Coronary artery (tissue), 2 donors: ENCODE measurements around the gene NMT2.

Experiments
- DNase-seq: peaks from one replicate; pipeline ENCODE4 v3.0.0-alpha.2; 2017; ENCODE audit warnings: low spot score
- H3K27ac ChIP-seq, 2 donors: fragments of 200-600 bp; sonication (generic); one replicate each; pipeline ENCODE4 v1.5.1; 2016 to 2019
- H3K4me3 ChIP-seq: fragments of 200-600 bp; sonication (generic); 2 replicates; pipeline ENCODE4 v1.5.1; 2016; ENCODE audit warnings: mild to moderate bottlenecking, moderate library complexity
- TF ChIP-seq, protein P1 (sequence below): fragments of 200-600 bp; sonication (generic); IDR thresholded peaks from one replicate; pipeline ENCODE4 v1.5.1; 2019; ENCODE audit warnings: antibody characterized with exemption

Gene NMT2

GRCh38 chr10:15058689-15059088 lies 109.8 kb downstream of the NMT2 start:
- Histone ChIP-seq H3K4me3 (no peak overlapping the region), H3K27ac (no peak overlapping the region)
- DNase-seq, result no peak
- TF ChIP-seq, protein P1, sequence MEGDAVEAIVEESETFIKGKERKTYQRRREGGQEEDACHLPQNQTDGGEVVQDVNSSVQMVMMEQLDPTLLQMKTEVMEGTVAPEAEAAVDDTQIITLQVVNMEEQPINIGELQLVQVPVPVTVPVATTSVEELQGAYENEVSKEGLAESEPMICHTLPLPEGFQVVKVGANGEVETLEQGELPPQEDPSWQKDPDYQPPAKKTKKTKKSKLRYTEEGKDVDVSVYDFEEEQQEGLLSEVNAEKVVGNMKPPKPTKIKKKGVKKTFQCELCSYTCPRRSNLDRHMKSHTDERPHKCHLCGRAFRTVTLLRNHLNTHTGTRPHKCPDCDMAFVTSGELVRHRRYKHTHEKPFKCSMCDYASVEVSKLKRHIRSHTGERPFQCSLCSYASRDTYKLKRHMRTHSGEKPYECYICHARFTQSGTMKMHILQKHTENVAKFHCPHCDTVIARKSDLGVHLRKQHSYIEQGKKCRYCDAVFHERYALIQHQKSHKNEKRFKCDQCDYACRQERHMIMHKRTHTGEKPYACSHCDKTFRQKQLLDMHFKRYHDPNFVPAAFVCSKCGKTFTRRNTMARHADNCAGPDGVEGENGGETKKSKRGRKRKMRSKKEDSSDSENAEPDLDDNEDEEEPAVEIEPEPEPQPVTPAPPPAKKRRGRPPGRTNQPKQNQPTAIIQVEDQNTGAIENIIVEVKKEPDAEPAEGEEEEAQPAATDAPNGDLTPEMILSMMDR, result no peak
